DMS153 treated with DMSO at 0.1 percent for 48 hours (cell line): ENCODE results near the gene OR6N2.

Source experiments
- DNase-seq: peaks from one replicate; lab custom pipeline; 2025; ENCODE audit not compliant: unreplicated experiment; lab: John Stamatoyannopoulos, UW

OR6N2 gene, protein sequence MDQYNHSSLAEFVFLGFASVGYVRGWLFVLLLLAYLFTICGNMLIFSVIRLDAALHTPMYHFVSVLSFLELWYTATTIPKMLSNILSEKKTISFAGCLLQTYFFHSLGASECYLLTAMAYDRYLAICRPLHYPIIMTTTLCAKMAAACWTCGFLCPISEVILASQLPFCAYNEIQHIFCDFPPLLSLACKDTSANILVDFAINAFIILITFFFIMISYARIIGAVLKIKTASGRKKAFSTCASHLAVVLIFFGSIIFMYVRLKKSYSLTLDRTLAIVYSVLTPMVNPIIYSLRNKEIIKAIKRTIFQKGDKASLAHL

DNA sequence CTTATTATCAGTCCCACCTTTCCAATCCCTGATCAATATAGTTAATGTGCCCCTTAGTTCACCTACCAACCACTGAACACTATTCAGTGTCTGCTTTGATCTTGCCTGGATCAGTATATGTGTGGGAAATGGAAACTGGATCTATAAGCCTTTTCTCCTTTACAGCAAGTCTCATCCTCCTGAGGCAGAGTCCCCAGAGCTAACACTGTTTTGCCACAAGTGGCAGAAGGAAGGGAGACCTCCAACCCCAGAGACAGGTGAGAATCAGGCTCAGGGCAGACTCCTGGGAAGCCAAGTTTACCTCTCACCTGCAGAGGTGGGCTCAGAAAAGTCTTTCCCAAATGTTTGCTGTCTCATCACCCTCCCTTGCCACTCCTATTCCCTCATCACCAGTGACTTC is at the start of gene OR6N2:
TSS of gene OR6N2 (minus strand) at position 101 of the 400 bp plus-strand sequence. CDS start 3,569 bp downstream, outside the sequence.
- DNase-seq, result no peak

DNA sequence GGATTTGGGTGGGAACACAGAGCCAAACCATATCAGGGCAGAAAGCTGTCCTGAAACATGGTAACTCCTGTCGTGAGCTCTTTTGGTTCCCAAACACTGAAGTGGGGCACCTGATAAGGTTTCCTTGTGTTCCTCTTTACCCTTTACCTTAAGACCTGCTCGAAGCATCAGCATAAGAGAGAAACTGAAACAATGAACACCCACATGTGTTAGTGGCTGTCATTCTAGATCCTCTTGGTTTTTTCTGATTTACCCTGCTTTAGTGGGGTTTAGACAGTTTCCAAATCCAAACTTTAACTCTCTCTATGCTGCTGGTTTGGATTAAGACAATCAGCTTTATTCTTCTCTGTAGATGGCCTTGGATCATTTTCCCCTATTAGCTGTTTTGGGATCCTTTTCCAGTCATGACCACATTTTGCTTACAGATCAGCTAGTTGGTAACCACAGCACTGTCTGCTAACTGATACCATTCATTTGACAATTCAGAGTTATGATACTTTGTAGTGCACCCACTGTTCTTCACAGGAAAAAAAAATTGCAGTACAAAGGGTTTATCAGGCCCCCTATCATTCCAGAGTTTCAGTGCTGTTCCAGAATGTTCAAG is 49.2 kb upstream of the OR6N2 start:
- DNase-seq, result no peak

DNA sequence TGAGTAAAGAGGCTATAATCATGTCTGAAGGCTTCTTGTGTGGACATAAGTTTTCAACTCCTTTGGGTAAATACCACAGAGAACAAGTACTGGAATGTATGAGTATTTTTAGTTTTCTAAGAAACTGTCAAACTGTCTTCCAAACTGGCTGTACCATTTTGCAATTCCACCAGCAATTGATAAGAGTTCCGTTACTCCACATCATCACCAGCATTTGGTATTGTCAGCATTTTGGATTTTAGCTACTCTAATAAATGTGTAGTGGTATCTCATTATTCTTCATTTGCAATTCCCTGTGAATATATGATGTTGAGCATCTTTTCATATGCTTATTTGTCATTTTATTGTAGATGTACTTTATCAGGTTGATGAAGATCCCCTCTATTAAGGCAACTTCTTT is 40.7 kb upstream of the OR6N2 start:
- no peak for DNase-seq

DNA sequence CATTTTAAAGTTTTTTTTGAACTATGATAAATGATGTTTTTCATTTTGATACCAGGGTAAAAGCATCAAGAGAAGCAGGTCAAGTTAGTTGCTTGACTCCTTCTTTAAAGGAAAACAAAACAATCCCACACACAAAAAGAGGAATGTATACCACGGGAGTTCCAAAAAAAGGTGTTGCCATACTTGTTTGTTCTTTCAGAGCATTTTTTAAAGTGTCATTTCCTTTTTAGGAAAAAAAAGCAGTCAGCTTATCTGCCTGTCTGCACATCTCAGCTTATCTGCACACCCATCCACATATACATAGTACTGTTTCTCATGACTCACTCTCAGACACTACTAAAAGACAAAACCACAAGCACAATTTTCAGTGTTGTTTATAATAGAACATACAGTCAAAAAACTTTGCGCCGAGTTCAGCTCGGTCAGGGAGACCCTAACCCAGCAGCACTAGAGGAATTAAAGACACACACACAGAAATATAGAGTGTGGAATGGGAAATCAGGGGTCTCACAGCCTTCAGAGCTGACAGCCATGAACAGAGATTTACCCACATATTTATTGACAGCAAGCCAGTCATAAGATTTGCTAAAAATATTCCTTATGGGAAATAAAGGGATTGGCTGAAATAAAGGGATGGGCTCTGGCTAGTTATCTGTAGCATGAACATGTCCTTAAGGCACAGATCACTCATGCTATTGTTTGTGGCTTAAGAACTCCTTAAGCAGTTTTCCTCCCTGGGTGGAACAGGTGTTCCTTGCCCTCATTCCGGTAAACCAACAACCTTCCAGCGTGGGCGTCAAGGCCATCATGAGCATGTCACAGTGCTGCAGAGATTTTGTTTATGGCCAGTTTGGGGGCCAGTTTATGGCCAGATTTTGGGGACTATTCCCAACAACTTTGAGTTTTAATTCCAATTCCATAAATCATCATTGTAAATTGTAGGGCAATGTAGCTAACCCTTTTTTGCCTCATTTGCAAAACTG is 38.7 kb upstream of the OR6N2 start:
- DNase-seq, result no peak

DNA sequence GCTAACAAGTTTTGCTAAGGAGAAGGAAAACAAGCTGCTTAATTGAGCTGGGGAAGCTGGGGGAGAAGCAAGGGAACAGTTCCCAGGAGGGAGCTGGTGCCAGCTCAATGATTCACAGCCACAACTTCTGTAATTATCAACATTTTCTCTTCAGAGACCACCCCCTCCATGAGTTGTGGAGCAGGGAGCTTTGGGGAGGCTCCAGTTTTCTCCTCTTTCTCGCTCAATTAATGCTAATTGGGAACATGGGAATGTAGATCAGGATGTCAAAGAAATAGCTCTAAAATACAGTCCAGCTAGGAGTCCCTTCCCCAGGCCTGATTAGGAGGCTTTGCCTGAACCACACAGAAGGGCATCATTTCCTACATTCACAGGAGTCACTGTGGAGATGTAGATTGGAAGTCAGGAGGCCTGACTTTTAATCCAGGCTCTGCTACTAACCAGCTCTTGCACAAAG is 38.0 kb upstream of the OR6N2 start:
- DNase-seq, result no peak

DNA sequence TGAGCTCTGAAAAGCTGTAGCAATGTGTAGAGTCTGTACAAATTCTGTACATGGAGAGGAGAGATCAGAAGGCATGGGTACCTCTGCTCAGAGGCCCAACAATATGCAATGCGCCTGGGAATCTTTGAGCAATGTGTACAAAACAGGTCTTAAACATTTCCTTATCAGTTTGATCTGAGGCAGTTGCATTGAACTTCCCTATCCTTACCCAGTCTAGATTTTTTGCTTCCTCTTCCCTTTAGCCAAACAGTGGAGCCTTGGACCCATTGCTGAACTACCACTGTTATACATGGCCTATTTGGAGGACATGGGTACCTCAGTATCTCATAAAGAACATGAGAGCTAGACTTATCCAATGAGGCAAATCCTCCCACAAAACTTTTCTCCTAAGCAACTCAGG is 37.6 kb upstream of the OR6N2 start:
- no peak for DNase-seq

DNA sequence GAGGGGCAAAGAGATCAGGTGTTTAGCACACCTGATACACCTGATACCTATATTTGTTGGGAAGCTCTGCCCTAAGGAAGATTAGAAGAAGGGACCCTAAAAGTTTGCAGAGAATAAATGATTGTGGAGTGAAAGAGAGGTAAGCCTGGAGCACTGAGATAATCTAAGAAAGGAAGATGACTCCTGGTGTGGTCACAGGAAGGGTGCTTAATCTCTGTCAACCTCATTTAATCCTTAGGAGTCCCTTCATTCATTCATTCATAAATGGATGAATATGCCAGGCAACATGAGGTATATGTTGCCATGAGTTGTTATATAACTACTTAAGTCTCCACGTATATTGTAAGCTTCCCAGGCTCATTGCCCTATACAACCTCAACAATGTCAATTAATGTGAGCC is 34.0 kb upstream of the OR6N2 start:
- no peak for DNase-seq

DNA sequence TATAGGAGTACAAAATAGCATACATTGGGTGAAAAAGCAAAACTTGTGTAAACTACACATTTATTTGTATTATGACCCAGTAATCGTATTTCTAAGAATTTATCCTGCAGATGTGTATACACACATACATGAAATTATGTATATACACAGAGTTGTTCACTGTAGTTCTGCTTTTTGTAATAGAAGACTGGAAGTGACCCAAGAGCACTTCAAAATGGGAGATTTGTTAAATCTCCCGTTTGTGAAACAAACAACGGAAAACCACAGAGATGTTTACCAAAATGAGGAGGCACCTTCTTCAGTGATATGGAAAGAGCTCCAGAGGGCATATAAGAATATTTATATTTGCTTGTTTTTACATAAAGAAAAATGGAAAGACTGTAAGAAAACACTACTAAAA is 32.2 kb upstream of the OR6N2 start:
- DNase-seq, result no peak

DNA sequence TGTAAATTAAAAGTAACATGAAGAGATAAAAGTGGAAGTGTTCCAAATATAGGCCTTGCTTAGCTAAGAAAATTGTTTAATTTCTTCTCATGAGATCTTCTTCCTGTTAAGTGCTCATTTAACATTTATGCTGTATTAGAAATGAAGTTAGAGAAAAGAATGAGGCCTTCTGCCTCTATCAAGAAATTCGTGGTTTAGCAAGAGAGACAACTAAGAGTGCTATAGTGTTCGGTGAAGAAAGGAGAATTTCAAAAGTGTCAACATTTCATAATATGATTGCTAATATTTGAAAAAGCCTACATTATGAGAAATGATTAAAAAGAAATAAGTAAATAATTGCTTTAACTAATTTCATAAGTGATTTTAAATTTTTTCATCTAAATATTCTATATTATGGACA is 31.3 kb upstream of the OR6N2 start:
- no peak for DNase-seq

DNA sequence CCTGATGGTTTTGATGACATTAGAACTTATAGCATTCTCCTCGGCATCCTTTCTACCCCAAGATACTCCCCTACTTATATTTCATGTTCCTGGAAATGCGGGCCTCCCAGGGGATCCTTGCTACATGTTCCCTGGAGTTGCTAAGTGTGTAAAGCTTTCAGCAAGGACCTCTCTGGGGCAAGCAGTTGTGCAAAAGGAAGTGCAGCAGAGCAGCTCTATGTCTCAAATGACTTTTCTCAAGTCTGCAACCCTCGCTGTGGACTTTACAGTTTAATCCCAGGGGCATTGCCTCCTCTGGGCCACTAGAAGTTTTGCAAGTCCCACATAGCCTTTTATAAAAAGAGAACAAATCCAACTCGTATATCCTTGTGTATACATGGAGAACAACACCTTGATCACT is 29.3 kb upstream of the OR6N2 start:
- no peak for DNase-seq

DNA sequence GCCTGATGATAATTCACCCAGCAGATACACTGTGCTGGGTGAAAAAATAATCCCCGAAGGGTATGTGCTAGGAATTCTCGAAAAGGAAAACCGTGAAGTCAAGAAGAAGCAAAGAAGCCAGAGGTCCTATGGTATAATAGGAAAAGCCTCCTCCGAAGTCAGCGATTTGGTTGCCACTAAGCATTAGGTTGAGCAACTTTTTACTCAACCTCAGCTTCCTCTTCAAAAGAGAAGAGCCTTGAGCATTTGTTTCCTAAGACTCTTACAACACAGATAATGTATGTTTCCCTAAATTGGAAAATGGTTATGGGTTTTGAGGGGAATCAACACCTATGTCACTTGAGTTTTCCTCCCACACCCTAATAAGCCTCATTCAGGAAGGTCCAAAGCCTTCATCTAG is 28.9 kb upstream of the OR6N2 start:
- DNase-seq, result no peak

DNA sequence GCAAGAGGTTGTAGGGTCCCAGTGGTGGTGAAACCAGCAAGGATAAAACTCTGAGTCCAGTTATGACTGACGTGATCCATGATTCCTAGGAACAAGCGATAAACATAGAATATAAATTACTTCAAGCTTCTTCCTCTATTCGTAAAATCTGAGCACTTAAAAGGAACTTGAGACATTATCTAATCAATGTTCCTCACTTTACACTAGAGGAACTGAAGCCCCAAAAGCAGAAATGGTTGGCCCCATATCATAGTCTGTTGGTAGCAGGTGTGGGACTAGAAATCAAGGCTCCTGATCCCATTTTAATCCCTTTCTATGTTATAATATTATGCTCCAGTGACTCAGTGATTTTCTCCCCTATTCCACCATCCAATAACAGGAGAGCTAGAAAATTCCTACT is 28.3 kb upstream of the OR6N2 start:
- no peak for DNase-seq

DNA sequence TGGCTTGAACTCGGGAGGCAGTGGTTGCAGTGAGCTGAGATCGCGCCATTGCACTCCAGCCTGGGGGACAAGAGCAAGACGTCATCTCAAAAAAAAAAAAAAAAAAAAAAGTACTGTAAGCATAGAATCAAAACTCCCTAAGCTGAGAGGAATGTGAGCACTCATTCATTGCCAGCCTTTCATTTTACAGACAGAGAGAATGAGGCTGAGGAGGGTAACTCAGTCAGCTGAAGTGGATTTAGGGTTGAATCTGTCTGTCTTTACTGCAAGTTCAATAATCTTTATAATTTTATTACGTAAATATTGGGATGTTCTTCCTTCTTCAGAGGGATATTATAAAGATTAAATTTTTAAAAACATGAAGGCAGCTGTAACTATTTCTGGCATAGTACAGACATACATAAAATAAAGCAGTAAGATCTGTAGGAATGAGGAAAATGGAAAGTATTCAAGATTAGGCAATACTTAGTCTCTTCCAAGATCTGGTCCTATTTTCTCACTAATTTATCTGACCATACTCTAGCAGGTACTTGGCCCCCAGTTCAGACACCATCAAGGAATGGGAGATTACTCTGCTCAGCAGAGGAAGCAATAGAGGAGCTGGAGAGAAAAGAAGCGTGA is 26.0 kb upstream of the OR6N2 start:
- no peak for DNase-seq

DNA sequence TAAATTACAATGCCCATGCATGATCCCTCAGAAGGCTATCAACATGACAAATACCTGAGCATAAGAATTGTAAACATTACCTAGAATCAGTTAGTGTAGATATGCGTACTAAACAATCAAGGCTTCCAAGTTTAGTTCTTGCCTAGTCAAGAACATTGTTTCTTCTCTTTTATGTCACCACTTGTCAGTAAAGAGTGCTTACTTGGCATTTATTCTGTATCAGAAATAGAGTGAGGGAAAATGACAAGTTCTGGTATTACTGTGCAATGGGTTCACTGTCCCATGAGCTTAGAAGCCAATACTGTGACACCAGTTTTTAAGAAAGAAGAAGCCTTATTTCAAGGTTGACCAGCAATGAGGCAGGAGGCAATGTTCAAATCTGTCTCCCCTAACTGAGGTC is 22.7 kb upstream of the OR6N2 start:
- DNase-seq, result no peak

DNA sequence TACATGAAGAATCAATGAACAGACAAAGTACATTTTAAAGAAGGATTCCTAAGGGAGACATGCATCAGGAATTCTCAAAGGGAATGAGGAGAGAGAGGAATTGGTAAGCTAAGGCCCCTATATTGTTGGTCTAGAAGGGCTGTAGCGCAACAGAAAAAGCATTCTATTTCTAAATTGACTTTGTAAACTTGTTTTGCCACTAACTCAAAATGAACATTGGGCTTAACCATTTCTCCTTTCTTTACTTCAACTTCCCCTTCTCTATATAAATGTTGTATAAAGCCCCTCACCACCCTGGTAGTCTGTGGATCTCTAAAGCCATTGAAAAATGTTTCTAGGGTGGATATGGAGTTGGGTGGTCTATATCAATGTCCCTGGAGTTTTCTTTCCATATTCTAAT is 20.4 kb upstream of the OR6N2 start:
- no peak for DNase-seq

DNA sequence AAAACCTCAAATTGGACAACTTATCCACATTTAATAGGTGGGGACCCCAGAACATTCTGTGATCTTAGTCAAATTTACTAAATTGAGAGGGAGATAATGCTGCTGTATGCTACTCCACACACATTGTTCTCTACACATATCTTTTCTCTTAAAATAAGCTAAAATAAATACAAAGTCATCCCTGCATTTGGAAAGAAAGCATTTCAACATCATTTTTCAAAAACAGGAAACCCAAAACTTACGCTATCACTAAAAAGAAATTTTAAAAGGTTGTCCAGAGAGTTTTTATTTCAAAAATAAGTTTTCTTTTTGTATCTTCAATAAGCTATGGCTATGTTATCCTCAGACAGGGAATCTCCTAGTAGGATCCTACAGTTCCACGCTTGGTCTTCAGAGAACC is 19.5 kb upstream of the OR6N2 start:
- no peak for DNase-seq

DNA sequence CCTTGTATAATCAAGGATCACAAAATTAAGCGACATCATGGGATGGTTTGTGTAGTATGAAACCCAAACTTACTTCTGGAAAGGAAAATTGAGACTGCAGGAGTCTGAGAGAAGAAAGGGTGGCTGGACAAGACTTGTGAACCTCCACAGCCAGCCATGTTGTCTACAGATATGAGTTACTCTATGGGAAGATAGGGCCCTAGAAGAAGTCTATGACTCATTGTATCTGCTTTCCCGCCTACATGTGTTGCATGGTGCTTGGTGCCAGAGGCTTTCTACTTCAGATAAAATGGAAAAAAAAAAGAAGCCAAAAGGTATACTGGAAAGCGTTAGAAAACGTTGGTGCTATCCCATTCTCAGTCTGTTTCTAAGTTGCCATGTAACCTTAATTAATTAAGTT is 18.7 kb upstream of the OR6N2 start:
- no peak for DNase-seq

DNA sequence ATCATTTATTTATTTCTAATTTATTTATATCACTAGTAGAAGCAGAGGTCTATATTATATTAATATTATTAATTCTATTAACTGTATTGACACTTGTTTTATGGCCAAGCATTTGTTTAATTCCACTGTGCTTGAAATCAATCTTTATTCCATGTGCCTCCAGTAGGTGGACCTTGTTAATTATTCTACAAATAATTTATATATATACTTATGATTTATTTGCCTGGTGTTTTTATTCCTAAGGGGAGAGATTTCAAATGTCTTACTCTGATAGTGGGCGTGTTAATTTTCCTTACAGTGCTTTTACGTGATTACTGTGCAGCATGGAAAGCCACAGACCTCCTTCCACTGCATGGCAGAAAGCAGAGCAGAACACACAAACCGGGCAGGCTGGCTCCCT is 17.5 kb upstream of the OR6N2 start:
- DNase-seq, result no peak

DNA sequence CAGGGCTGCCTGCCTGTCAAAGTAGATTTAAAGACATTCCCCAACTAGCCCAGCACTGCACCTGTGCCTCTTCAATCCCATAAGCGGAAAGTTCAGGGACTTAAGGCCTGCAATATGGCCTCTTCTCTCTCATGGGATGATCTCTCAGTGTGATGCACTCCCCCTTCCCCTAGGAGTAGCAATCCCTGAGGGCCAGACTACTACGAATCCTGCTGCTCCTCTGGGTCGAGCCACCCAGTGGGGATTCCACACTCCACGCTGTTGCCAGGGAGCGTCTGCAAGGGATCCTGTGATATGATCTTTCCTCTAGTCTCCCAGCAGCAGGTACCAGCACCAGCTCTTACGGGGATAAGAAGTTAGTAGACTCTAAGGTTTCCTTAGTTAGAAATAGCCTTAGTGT is 13.2 kb upstream of the OR6N2 start:
- DNase-seq, result no peak

DNA sequence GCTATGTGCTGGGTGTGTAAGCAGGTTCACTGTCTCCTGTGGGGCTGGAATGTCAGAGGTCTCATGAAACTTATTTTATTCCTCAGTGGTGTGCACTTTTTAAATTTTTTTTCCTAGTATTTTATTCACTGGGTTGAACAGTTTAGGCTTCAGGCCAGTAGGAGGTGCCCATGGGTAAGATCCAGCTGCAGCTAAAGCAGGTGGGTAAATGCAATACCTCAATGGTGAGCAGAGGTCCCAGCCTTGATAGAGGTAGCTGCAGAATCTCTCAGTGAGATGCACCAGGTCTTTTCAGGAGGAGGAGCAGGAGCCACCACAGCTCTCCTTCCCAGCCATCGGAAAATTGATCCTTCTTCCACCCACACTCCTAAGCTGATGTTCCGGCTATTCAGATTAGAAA is 12.6 kb upstream of the OR6N2 start:
- DNase-seq, result no peak
